HepG2 (cell line): ENCODE data around the gene EIF4G3. TPM values are rescaled to one million over a fixed set of nuclear protein-coding genes. Genes with fewer than 3 reads are reported as not detected.

Source experiments
- ATAC-seq: fragments of 200-7000 bp; cut with Tn5 transposase; 3 replicates; pipeline ENCODE4 v1.9.1; 2020; ENCODE audit warnings: mild to moderate bottlenecking, moderate library complexity
- BruUV-seq: library from RNA; stranded (reverse); fragments of 400-500 nt; replicated peaks from 2 replicates; lab custom pipeline; 2021; lab: Mats Ljungman, UMichigan
- CTCF ChIA-PET: fragments of 300-600 bp; formaldehyde crosslinking; extraction: SDS; loops from one replicate; lab custom pipeline; 2021; ENCODE audit warnings: low total read pairs, inconsistent platforms, low intra/inter-chr PET ratio; lab: Yijun Ruan, JAX
- POLR2A ChIA-PET: fragments of 350-600 bp; sonication (Branson Sonifier 250); formaldehyde crosslinking; loops from one replicate; lab custom pipeline; 2020; ENCODE audit warnings: antibody characterized with exemption, inconsistent platforms; lab: Yijun Ruan, JAX
- DNase-seq: peaks from one replicate; pipeline ENCODE4 v3.0.0-alpha.2; 2015; ENCODE audit warnings: low spot score
- FAIRE-seq: peaks from 3 replicates; lab custom pipeline; 2011; peaks lifted over from hg19 to GRCh38; lab: Jason Lieb, UNC
- H2AFZ ChIP-seq: one replicate; pipeline ENCODE4 v1.6.1; 2011; ENCODE audit warnings: low read length, inconsistent platforms
- H3K27ac ChIP-seq: fragments of 300-600 bp; 3 replicates; pipeline ENCODE4 v1.8.0; 2011; ENCODE audit warnings: mixed run types, mild to moderate bottlenecking, mixed read lengths, low read length, inconsistent platforms; ENCODE audit not compliant: insufficient read depth; ENCODE audit errors: extremely low read length
- H3K27me3 ChIP-seq, 2 experiments: fragments of 200-600 bp in 1 of 2; 2 replicates in 1 of 2; 3 replicates in 1 of 2; pipeline versions ENCODE4 v1.6.0 to v1.8.0; 2011; ENCODE audit warnings: low read length in 2 of 2, mild to moderate bottlenecking in 2 of 2, moderate library complexity in 2 of 2, inconsistent platforms in 1 of 2; ENCODE audit not compliant: insufficient read depth in 2 of 2, control insufficient read depth in 1 of 2
- H3K36me3 ChIP-seq, 2 experiments: fragments of 200-600 bp in 1 of 2; replicated peaks in 1 of 2; 2 replicates in 1 of 2; 3 replicates in 1 of 2; pipeline versions ENCODE4 v1.5.1 to v1.8.0; 2011; ENCODE audit warnings: low read length in 2 of 2, inconsistent platforms in 1 of 2; ENCODE audit not compliant: insufficient read depth in 2 of 2, control insufficient read depth in 1 of 2
- H3K4me1 ChIP-seq: 2 replicates; pipeline ENCODE4 v1.5.1; 2012; ENCODE audit warnings: low read length, inconsistent platforms; ENCODE audit not compliant: insufficient read depth
- H3K4me2 ChIP-seq: 2 replicates; pipeline ENCODE4 v1.6.0; 2011; ENCODE audit warnings: low read depth, low read length, inconsistent platforms
- H3K4me3 ChIP-seq, 3 experiments: fragments of 200-600 bp in 1 of 3; sonication (generic), shearing (Covaris generic) in 1 of 3; replicated peaks in 1 of 3; 2 replicates each; pipeline ENCODE4 v1.5.1; 2011 to 2016; ENCODE audit warnings: low read length in 3 of 3, inconsistent platforms in 2 of 3, low read depth in 2 of 3, mild to moderate bottlenecking in 2 of 3, control low read depth in 1 of 3, mixed read lengths in 1 of 3; ENCODE audit not compliant: insufficient read depth in 1 of 3
- H3K79me2 ChIP-seq: one replicate; pipeline ENCODE4 v1.6.1; 2011; ENCODE audit warnings: low read length, inconsistent platforms; ENCODE audit not compliant: insufficient read depth
- H3K9ac ChIP-seq: 2 replicates; pipeline ENCODE4 v1.6.0; 2011; ENCODE audit warnings: mild to moderate bottlenecking, low read depth, low read length, inconsistent platforms; ENCODE audit not compliant: insufficient read depth
- H3K9me3 ChIP-seq: 2 replicates; pipeline ENCODE4 v1.5.1; 2012; ENCODE audit warnings: mild to moderate bottlenecking, low read length
- H4K20me1 ChIP-seq: 2 replicates; pipeline ENCODE4 v1.6.0; 2011; ENCODE audit warnings: inconsistent platforms, mild to moderate bottlenecking, low read length, moderate library complexity; ENCODE audit not compliant: insufficient read depth
- ARID3A ChIP-seq: IDR thresholded peaks from 2 replicates; pipeline ENCODE4 v1.6.1; 2012; ENCODE audit warnings: low read depth, low read length, improper control_type of control experiment
- GPBP1L1 ChIP-seq: sonication (generic); formaldehyde crosslinking; IDR thresholded peaks from 2 replicates; pipeline ENCODE4 v1.5.0; 2020; ENCODE audit warnings: mild to moderate bottlenecking, missing genetic modification reagents
- HMG20A ChIP-seq: IDR thresholded peaks from 2 replicates; pipeline ENCODE4 v1.6.1; 2016; ENCODE audit warnings: borderline replicate concordance
- HNF4A ChIP-seq: sonication (generic); formaldehyde crosslinking; IDR thresholded peaks from 2 replicates; pipeline ENCODE4 v1.4.0; 2020; ENCODE audit warnings: missing genetic modification reagents
- HNRNPL ChIP-seq: fragments of 200-400 bp; formaldehyde crosslinking; IDR thresholded peaks from 2 replicates; pipeline ENCODE4 v1.6.1; 2017; ENCODE audit warnings: mild to moderate bottlenecking, low read depth, low read length
- MTA1 ChIP-seq: sonication (generic); formaldehyde crosslinking; IDR thresholded peaks from 2 replicates; pipeline ENCODE4 v1.4.0; 2020; ENCODE audit warnings: missing genetic modification reagents, mild to moderate bottlenecking, borderline replicate concordance
- NKX3-1 ChIP-seq: sonication (generic); formaldehyde crosslinking; IDR thresholded peaks from 2 replicates; pipeline ENCODE4 v1.5.0; 2020; ENCODE audit warnings: missing genetic modification reagents
- PHF5A ChIP-seq: IDR thresholded peaks from one replicate; pipeline ENCODE4 v1.6.1; 2018; ENCODE audit warnings: low read depth, missing genetic modification reagents; ENCODE audit not compliant: unreplicated experiment
- REPIN1 ChIP-seq: sonication (generic); formaldehyde crosslinking; IDR thresholded peaks from 2 replicates; pipeline ENCODE4 v1.8.0; 2022; ENCODE audit warnings: missing genetic modification reagents, low read depth, mild to moderate bottlenecking, borderline replicate concordance
- SMARCE1 ChIP-seq: fragments of 450-650 bp; IDR thresholded peaks from 2 replicates; pipeline ENCODE4 v1.6.1; 2017; ENCODE audit warnings: borderline replicate concordance
- SMC3 ChIP-seq: IDR thresholded peaks from 2 replicates; pipeline ENCODE4 v1.6.1; 2011; ENCODE audit warnings: low read length, improper control_type of control experiment
- ZNF17 ChIP-seq: sonication (generic); formaldehyde crosslinking; IDR thresholded peaks from 2 replicates; pipeline ENCODE4 v1.5.0; 2020; ENCODE audit warnings: mild to moderate bottlenecking, missing genetic modification reagents
- ZNF230 ChIP-seq: sonication (generic); formaldehyde crosslinking; IDR thresholded peaks from 2 replicates; pipeline ENCODE4 v1.4.0; 2020; ENCODE audit warnings: mild to moderate bottlenecking, missing genetic modification reagents
- ZNF382 ChIP-seq: sonication (generic); formaldehyde crosslinking; IDR thresholded peaks from 2 replicates; pipeline ENCODE4 v1.5.0; 2020; ENCODE audit warnings: missing genetic modification reagents, mild to moderate bottlenecking, borderline replicate concordance
- ZNF780A ChIP-seq: sonication (generic); formaldehyde crosslinking; IDR thresholded peaks from 2 replicates; pipeline ENCODE4 v1.8.0; 2022; ENCODE audit warnings: mild to moderate bottlenecking, missing genetic modification reagents, moderate library complexity
- WGBS: methylation state at CpG from one replicate; pipeline ENCODE4 v1.1.6; 2017; ENCODE audit warnings: low lambda C conversion rate; 5-methylcytosine and 5-hydroxymethylcytosine counted together
- in situ Hi-C: cut with HindIII; loops from 2 replicates; pipeline ENCODE4 v1.10.0; 2017; ENCODE audit warnings: low pct_unique_long_range_greater_than_20kb; ENCODE audit not compliant: extremely low pct_ligation_motif_present
- intact Hi-C: fragments of 100-400 bp; cut with micrococcal nuclease; formaldehyde crosslinking; loops from one replicate; pipeline ENCODE4 v1.10.0; 2022; ENCODE audit not compliant: unreplicated experiment
- polyA plus RNA-seq, 8 experiments: library from polyadenylated mRNA; depleted of rRNA in 3 of 8; stranded (reverse) in 7 of 8; unstranded in 1 of 8; fragments of >200 nt; fragmentation: Illumina TruSeq in 4 of 8; extraction: Trizol in 4 of 8; gene quantifications; 2 replicates each; pipeline versions ENCODE4 v1.2.1 to v1.2.3, GENCODE V29; 2011 to 2016; ENCODE audit warnings: low read depth in 4 of 8, missing spikeins in 1 of 8, mixed read lengths in 1 of 8; ENCODE audit not compliant: insufficient read depth in 1 of 8
- total RNA-seq, 5 experiments: library from RNA; depleted of rRNA; stranded (reverse); fragments of >200 nt; fragmentation: Illumina TruSeq; extraction: Trizol; gene quantifications; 2 replicates each; pipeline ENCODE4 v1.2.3, GENCODE V29; 2016; ENCODE audit warnings: low read depth in 1 of 5
- TF ChIP-seq, protein P1 (sequence below): IDR thresholded peaks from 2 replicates; pipeline ENCODE4 v1.6.1; 2018; ENCODE audit warnings: missing genetic modification reagents
- TF ChIP-seq, protein P2 (sequence below): sonication (generic); formaldehyde crosslinking; IDR thresholded peaks from 2 replicates; pipeline ENCODE4 v1.4.0; 2020; ENCODE audit warnings: mild to moderate bottlenecking, missing genetic modification reagents

Gene EIF4G3
- total and polyA plus RNA-seq, 2 of the 13 experiments (the other 11 are each of a cell fraction or from before 2014, with no cell fraction given), result 22.2 to 27.6 TPM

DNA sequence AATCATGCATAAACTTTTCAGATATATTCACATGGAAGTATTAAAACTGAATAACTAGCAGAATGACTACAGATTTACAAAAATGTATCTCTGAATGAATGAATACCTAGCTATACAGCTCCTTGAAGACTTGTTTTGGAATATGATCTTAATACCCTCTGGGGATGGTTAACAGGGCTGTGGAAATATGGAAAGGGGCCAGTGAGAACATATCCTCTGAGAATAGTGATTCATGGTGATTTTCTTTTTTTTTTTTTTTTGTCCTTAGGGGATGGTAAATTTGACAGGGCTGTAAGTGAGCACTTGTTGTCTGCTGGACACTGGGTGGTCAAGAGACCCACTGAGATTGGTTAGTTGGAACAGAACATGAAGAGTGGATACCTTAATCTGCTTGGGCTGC, 308.9 kb downstream of the EIF4G3 start:
- POLR2A ChIA-PET, result no interaction called here
- DNase-seq (no peak), ATAC-seq (no peak), FAIRE-seq (no peak)
- CTCF ChIA-PET, result no interaction called here
- Histone ChIP-seq H2AFZ (no peak overlapping the region), H3K36me3 (peaks cover 3 to 18% of the 10 kb centered on the region in 2 experiments; a peak in 3 of 5 replicates), H3K4me2 (no peak overlapping the region), H3K79me2 (no peaks in the 10 kb centered on the region), H4K20me1 (no peaks in the 10 kb centered on the region), H3K27me3 (no peaks in the 10 kb centered on the region), H3K9ac (no peak overlapping the region), H3K9me3 (no peaks in the 10 kb centered on the region), H3K27ac (no peak overlapping the region), H3K4me3 (no peak overlapping the region), H3K4me1 (no peaks in the 10 kb centered on the region)
- in situ Hi-C loops, result no loop called here
- no TSS peak for BruUV-seq
- intact Hi-C loops, result no loop called here
- no peak for TF ChIP-seq HNF4A (CRISPR knock-in tag)
- no peak for TF ChIP-seq SMARCE1
- no peak for TF ChIP-seq ZNF780A (CRISPR knock-in tag)
- TF ChIP-seq HMG20A (CRISPR knock-in tag), result no peak

DNA sequence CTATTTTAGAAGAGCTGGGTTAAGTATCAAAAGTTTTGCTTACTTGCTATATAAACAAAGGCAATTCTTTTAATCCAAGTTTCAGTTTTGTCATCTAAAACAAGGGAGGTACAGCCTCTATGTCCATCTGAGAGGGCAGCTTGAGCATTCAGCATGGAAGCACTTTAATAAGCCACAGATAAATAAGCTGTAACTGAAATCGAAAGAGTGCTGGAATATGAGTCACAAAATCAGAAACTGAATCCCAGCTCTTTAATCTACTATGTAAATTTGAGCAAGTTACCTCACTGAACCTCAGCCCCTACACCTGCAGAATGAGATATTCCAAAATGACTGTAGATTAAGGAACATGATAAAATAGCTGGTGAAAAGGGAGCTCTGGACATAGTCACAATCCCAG, 309.6 kb downstream of the EIF4G3 start:
- Histone ChIP-seq H3K79me2 (no peaks in the 10 kb centered on the region), H3K4me2 (no peak overlapping the region), H4K20me1 (no peaks in the 10 kb centered on the region), H3K9ac (no peak overlapping the region), H3K4me1 (no peaks in the 10 kb centered on the region), H3K9me3 (no peaks in the 10 kb centered on the region), H3K4me3 (no peak overlapping the region), H3K36me3 (peaks cover 3 to 19% of the 10 kb centered on the region in 2 experiments; a peak in 3 of 5 replicates), H3K27me3 (no peaks in the 10 kb centered on the region), H2AFZ (no peak overlapping the region), H3K27ac (no peak overlapping the region)
- no TSS peak for BruUV-seq
- FAIRE-seq, result no peak
- no peak for DNase-seq
- intact Hi-C loops, result no loop called here
- 77% methylated on average over 1 of the region's 1 CpG for WGBS
- no peak for ATAC-seq
- ChIA-PET CTCF (no interaction called here), POLR2A (no interaction called here)
- in situ Hi-C loops, result no loop called here
- TF ChIP-seq HNRNPL, result no peak
- TF ChIP-seq ZNF230 (CRISPR knock-in tag), result no peak
- TF ChIP-seq ZNF382 (CRISPR knock-in tag), result no peak
- TF ChIP-seq PHF5A, result no peak
- TF ChIP-seq NKX3-1, result no peak
- no peak for TF ChIP-seq REPIN1 (CRISPR knock-in tag)
- no peak for TF ChIP-seq GPBP1L1 (CRISPR knock-in tag)
- TF ChIP-seq MTA1 (CRISPR knock-in tag), result no peak
- TF ChIP-seq ZNF17, result no peak
- TF ChIP-seq, protein P1, sequence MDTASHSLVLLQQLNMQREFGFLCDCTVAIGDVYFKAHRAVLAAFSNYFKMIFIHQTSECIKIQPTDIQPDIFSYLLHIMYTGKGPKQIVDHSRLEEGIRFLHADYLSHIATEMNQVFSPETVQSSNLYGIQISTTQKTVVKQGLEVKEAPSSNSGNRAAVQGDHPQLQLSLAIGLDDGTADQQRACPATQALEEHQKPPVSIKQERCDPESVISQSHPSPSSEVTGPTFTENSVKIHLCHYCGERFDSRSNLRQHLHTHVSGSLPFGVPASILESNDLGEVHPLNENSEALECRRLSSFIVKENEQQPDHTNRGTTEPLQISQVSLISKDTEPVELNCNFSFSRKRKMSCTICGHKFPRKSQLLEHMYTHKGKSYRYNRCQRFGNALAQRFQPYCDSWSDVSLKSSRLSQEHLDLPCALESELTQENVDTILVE (CRISPR knock-in tag), result no peak
- TF ChIP-seq, protein P2, sequence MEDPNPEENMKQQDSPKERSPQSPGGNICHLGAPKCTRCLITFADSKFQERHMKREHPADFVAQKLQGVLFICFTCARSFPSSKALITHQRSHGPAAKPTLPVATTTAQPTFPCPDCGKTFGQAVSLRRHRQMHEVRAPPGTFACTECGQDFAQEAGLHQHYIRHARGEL, result no peak
- no peak for TF ChIP-seq SMC3
- TF ChIP-seq ARID3A, result no peak
